HCT116 (cell line): ENCODE data around the gene GAB2.
"Not testable (repeated sequence)": the region's sequence is repeated elsewhere in the genome, so short reads cannot be mapped to it uniquely, and the experiment has no call there.

Experiments used
- EZH2phosphoT487 ChIP-seq: fragments of 200-600 bp; IDR thresholded peaks from 2 replicates; pipeline ENCODE4 v1.6.1; 2018; ENCODE audit warnings: antibody characterized with exemption, borderline replicate concordance
- ZBTB33 ChIP-seq: IDR thresholded peaks from 2 replicates; pipeline ENCODE4 v1.6.1; 2011; ENCODE audit warnings: mild to moderate bottlenecking, low read length, moderate library complexity; ENCODE audit not compliant: insufficient replicate concordance; ENCODE audit errors: extremely low read depth
- TF ChIP-seq, protein P1 (sequence below), 3 experiments: fragments of 200-600 bp in 1 of 3; sonication (generic) in 1 of 3; IDR thresholded peaks in 2 of 3; conservative IDR thresholded peaks in 1 of 3; 2 replicates each; pipeline ENCODE4 v1.5.1; 2012 to 2017; ENCODE audit warnings: low read depth in 2 of 3, low read length in 2 of 3, antibody characterized with exemption in 1 of 3, borderline replicate concordance in 1 of 3, control low read depth in 1 of 3, mild to moderate bottlenecking in 1 of 3, mixed read lengths in 1 of 3, mixed run types in 1 of 3, moderate library complexity in 1 of 3; ENCODE audit not compliant: insufficient read depth in 1 of 3
- TF ChIP-seq, protein P2 (sequence below): IDR thresholded peaks from 2 replicates; pipeline ENCODE4 v1.6.1; 2012; ENCODE audit warnings: low read depth

GRCh38 chr11:78357425-78357824, 60.2 kb downstream of the GAB2 start:
- TF ChIP-seq EZH2phosphoT487, ZBTB33: not testable (repeated sequence)
- TF ChIP-seq, protein P1, sequence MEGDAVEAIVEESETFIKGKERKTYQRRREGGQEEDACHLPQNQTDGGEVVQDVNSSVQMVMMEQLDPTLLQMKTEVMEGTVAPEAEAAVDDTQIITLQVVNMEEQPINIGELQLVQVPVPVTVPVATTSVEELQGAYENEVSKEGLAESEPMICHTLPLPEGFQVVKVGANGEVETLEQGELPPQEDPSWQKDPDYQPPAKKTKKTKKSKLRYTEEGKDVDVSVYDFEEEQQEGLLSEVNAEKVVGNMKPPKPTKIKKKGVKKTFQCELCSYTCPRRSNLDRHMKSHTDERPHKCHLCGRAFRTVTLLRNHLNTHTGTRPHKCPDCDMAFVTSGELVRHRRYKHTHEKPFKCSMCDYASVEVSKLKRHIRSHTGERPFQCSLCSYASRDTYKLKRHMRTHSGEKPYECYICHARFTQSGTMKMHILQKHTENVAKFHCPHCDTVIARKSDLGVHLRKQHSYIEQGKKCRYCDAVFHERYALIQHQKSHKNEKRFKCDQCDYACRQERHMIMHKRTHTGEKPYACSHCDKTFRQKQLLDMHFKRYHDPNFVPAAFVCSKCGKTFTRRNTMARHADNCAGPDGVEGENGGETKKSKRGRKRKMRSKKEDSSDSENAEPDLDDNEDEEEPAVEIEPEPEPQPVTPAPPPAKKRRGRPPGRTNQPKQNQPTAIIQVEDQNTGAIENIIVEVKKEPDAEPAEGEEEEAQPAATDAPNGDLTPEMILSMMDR (IDR thresholded peaks at IDR 0.05 in 2 of 3, conservative IDR thresholded peaks at IDR 0.05 in 1 of 3; ENCODE audit: borderline replicate concordance in 1 of 3, insufficient read depth in 1 of 3, low read depth in 2 of 3, low read length in 2 of 3), result not testable (repeated sequence)
- TF ChIP-seq, protein P2, sequence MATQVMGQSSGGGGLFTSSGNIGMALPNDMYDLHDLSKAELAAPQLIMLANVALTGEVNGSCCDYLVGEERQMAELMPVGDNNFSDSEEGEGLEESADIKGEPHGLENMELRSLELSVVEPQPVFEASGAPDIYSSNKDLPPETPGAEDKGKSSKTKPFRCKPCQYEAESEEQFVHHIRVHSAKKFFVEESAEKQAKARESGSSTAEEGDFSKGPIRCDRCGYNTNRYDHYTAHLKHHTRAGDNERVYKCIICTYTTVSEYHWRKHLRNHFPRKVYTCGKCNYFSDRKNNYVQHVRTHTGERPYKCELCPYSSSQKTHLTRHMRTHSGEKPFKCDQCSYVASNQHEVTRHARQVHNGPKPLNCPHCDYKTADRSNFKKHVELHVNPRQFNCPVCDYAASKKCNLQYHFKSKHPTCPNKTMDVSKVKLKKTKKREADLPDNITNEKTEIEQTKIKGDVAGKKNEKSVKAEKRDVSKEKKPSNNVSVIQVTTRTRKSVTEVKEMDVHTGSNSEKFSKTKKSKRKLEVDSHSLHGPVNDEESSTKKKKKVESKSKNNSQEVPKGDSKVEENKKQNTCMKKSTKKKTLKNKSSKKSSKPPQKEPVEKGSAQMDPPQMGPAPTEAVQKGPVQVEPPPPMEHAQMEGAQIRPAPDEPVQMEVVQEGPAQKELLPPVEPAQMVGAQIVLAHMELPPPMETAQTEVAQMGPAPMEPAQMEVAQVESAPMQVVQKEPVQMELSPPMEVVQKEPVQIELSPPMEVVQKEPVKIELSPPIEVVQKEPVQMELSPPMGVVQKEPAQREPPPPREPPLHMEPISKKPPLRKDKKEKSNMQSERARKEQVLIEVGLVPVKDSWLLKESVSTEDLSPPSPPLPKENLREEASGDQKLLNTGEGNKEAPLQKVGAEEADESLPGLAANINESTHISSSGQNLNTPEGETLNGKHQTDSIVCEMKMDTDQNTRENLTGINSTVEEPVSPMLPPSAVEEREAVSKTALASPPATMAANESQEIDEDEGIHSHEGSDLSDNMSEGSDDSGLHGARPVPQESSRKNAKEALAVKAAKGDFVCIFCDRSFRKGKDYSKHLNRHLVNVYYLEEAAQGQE, result not testable (repeated sequence)
